SK-N-MC (cell line): Measurements from ENCODE around the gene MTA2.
A peak's percentile ranks its signal among the peaks of the same experiment; 100 is the strongest.
"Not testable (repeated sequence)": the region's sequence is repeated elsewhere in the genome, so short reads cannot be mapped to it uniquely, and the experiment has no call there.

Experiments
- DNase-seq: peaks from one replicate; pipeline ENCODE4 v3.0.0-alpha.2; 2011; ENCODE audit warnings: low read depth, low spot score
- H3K27ac ChIP-seq: fragments of 200-600 bp; sonication (generic); 2 replicates; pipeline ENCODE4 v1.5.1; 2016; ENCODE audit warnings: mixed run types
- H3K36me3 ChIP-seq: fragments of 200-600 bp; sonication (generic); 2 replicates; pipeline ENCODE4 v1.6.1; 2017; ENCODE audit warnings: antibody characterized with exemption, low read length, mixed read lengths; ENCODE audit not compliant: insufficient read depth
- H3K4me3 ChIP-seq: fragments of 200-600 bp; sonication (generic); 2 replicates; pipeline ENCODE4 v1.5.1; 2016
- H3K9ac ChIP-seq: fragments of 200-600 bp; sonication (generic); 2 replicates; pipeline ENCODE4 v1.8.0; 2017; ENCODE audit warnings: mixed run types, mixed read lengths; ENCODE audit not compliant: insufficient read length
- H3K9me3 ChIP-seq: fragments of 200-600 bp; sonication (generic); 2 replicates; pipeline ENCODE4 v1.6.1; 2017; ENCODE audit warnings: low read depth, mild to moderate bottlenecking, antibody characterized with exemption, low read length, moderate library complexity, mixed read lengths
- EZH2 ChIP-seq: fragments of 200-600 bp; sonication (generic); IDR thresholded peaks from one replicate; pipeline ENCODE4 v1.6.1; 2017; ENCODE audit warnings: antibody characterized with exemption
- FOXP2 ChIP-seq: optimal IDR thresholded peaks from 2 replicates; pipeline ENCODE3; 2011; ENCODE audit warnings: mild to moderate bottlenecking, moderate library complexity; ENCODE audit not compliant: insufficient read depth; ENCODE audit errors: extremely low read length, control extremely low read depth
- POLR2AphosphoS5 ChIP-seq: IDR thresholded peaks from 2 replicates; pipeline ENCODE4 v1.6.1; 2012; ENCODE audit warnings: mild to moderate bottlenecking, low read depth, low read length, borderline replicate concordance

The MTA2 gene

DNA sequence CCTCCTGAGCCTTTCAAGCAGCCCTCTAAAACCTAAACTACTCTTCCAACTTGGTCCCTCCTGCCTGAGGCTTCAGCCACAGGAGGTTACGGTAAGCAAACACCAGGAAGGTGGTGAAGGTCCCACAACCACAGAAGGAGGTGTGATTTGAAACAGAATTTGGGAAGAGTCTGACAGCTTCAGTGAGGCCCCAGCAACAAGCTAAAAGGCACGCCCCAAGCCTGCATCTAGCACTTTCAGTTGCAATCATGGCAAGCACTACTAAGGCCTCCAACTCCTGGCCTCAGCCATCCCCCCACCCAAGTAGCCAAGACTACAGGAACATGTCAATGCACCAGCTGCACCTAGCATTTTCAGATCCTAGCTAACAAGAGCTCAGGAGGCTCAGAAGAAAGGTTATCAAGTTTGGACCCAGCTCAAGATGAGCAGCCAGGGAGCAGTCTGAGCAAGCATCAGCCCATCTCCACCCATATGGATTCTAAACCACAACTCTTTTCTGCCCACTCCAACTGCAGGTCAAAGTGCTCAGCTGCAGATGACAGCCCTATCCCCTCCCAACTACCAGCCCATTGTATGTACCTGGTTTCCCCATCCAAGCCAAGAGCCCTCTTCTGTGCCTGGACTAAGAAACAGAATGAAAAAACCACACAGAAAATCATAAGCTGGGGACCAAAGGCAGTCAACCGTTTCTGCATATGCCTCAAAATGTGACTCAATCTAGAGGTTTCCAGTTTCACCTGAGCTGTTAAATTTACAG is 44.6 kb downstream of the MTA2 start:
- Histone ChIP-seq H3K36me3 (peaks cover 57% of the 10 kb centered on the region), H3K9me3 (no peaks in the 10 kb centered on the region), H3K27ac (peak overlapping the region; percentile 93), H3K9ac (no peak overlapping the region), H3K4me3 (0 out of 2 replicates have a peak overlapping the region, but pooled peaks have one; percentile 8)
- DNase-seq: no peak
- TF ChIP-seq EZH2: no peak
- TF ChIP-seq FOXP2: no peak
- TF ChIP-seq POLR2AphosphoS5: no peak; the same call in 1 of the 2 replicates

DNA sequence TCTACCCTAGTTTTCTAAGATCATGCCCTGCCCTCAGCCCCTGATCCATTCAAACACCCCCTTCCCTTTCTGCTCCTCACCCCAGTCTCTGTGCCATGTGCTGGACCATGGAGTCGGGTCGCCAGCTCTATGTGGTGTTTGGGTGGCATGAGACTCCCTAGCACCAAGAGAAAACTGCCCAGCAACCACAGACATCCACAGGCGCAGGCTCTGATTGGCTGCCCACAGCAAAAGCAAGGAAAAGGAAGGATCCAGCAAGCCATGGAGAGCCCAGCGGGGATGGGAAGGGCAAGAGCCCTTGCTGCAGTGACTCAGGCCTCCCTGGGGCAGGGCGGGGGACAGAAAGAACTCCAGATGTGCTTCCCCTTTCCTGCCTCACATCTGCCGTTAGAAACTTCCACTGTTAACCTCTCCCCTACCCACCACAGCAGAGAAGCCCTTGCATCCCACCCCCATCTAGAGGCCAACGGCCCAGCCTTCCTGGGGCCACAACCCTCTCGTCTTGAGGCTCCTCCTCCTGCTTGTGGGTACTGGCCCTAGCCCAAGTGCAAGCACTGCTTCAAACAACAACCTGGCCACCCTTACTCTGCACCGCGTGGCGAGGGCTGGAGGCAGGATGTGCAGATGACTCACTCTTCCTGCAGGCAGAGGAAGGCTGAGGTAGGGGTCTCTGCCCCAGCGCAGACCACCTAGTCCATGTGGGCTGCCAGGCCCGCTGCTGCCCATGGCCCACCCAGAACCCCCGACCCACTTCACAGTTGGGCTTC is 45.4 kb downstream of the MTA2 start:
- H3K27ac ChIP-seq: peak overlapping the region; percentile 93
- H3K36me3 ChIP-seq: peaks cover 50% of the 10 kb centered on the region
- no peak for DNase-seq
- TF ChIP-seq POLR2AphosphoS5: peak; percentile 38; the same call in 1 of the 2 replicates
- TF ChIP-seq EZH2: no peak
- H3K9ac ChIP-seq: no peak overlapping the region
- 0 out of 2 replicates have a peak overlapping the region, but pooled peaks have one; percentile 8 for H3K4me3 ChIP-seq
- H3K9me3 ChIP-seq: no peaks in the 10 kb centered on the region

DNA sequence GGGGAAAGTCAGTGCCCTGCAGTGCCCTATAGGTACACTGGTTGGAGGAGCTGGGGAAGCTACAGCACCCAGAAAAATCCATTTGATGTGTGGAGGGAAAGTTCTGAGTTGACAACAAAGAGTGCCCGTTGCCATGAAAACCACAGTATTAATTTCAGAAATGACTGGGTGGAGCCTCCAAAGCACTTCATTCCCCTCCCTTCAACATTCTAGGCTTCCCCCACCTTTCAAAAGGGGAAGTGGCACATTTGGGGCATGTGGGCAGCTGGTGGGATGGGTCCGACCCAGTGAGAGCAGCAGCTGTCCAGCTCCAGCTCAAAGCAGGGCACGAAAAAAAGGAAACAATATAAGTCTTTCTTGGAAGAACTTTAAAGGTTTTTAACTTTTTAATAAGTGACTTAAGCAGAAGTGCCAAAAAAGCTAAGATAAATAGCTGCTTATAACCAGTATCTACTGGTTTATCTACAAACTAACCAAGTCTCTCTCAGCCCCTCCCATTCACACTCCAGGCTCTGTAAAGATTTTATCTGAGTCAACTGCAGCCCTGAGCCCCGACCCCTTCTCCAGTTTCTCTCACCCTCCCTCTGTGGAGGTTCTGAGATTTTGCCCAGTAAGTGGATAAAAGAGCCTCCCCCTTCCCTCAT is 46.1 kb downstream of the MTA2 start:
- Histone ChIP-seq H3K36me3 (peaks cover 43% of the 10 kb centered on the region), H3K9ac (no peak overlapping the region), H3K9me3 (no peaks in the 10 kb centered on the region), H3K27ac (peak overlapping the region; percentile 93), H3K4me3 (0 out of 2 replicates have a peak overlapping the region, but pooled peaks have one; percentile 20)
- DNase-seq: no peak
- TF ChIP-seq POLR2AphosphoS5: 0 out of 2 replicates have a peak, but pooled peaks have one; percentile 21
- TF ChIP-seq FOXP2: no peak

DNA sequence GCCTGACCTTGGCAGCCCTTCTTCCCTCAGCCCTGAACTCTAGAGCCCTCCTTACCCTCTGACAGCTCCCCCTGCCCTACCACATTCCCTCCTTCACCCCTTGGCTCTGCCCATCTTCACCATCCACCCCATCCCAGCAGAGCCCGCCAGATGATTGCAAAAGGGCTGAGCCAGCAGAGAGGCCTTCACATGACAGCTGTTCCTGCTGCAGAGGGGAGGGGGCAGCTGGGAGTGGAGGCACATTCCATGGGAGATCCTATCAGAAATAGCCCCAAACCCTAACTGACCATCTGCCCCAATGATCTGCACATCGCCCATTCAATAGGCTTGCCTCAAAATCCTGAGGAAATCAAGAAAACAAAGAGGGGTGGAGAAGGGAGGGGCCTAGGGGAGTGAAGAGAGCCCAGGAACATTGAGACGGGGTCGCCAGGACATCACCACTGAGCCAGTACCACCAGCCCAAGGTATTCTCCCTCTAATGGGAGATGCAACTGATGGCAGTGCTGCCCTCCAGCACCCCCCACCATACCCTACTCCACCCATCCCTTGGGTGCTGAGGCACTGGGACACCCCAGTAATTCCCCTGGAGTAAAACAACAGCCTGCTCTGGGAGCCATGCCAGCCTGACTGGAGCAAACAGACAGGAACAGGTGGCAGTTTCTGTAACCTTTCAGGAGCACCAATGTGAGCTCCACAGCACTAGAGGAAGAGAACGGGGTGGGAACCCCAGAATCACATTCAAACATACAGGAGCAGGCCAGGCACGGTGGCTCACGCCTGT is 47.1 kb downstream of the MTA2 start:
- Histone ChIP-seq H3K4me3 (no peak overlapping the region), H3K27ac (peak overlapping the region; percentile 44)
- TF ChIP-seq EZH2: no peak
- no peak for TF ChIP-seq POLR2AphosphoS5
- TF ChIP-seq FOXP2: no peak

DNA sequence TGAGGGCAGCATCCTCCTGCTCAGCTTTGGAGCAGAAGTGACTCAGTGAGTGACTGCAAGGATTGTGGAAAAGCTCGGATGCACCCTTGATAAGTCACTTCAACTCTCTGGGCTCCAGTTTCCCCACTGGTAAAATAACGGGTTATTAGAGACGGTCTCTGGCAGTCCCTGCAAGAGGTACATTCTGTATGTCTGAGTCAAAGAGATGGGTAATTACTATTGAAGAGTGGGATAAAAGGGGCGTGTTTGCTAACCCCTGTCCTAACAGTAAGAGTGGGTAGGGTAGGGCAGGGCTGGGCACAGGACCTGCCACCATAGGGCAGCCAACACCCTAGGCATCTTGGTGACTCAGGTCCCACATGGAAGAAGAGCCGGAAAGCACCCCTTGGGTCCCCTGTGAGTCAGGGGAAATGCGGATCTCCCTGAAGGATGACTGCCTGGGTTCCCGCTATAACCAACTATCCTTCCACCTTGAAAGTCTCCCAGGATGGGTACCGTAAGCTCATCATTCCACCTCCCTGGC is 47.8 kb downstream of the MTA2 start:
- TF ChIP-seq FOXP2 (no peak), EZH2 (no peak), POLR2AphosphoS5 (no peak)
- Histone ChIP-seq H3K4me3 (no peak overlapping the region), H3K9ac (no peak overlapping the region), H3K27ac (peak overlapping the region; percentile 98), H3K36me3 (peaks cover 26% of the 10 kb centered on the region), H3K9me3 (no peaks in the 10 kb centered on the region)
- no peak for DNase-seq

More for the DNA sequence above, 47.1 kb downstream of the MTA2 start:
- DNase-seq: no peak
- Histone ChIP-seq H3K36me3 (peaks cover 33% of the 10 kb centered on the region), H3K9me3 (no peaks in the 10 kb centered on the region), H3K9ac (no peak overlapping the region)

DNA sequence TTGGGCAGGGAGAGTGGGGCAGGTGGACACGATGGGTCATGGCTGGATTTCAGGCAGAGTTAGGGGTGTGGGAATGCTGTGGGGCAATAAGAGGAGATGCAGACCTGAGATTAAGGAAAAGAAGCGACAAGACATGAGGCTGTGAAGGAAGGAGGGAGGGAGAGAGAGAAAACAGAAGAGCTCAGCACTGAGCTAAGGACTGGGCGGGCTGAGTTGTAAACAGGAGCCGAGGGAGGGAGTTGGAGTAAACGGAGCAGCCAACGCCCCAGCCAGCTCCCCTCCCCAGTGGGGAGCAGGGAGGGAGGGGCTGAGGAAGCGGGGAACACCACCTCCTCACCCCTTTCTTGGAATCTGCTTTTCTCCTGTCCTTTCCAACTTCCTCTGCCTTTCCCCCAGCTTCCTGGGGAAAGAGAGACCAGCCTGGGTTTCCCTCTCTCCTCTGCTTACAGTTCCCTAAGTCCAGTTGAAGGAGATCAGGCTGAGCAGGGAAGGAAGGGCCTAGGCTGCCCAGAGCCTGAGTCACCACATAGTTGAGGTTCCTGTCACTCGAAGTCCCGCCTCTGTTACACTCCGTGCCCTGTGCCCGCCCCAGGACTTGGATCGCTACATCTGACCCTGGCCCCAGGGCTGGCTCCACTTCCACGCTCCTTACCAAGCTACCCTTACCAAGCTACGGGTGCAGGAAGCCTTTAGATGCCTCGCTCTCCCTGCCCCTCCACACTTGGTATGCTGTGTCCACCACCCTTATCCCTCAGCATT is 48.4 kb downstream of the MTA2 start:
- peak overlapping the region; percentile 98 for H3K27ac ChIP-seq
- TF ChIP-seq EZH2 (no peak), FOXP2 (peak; percentile 98), POLR2AphosphoS5 (no peak; the same call in 1 of the 2 replicates)
- H3K9me3 ChIP-seq: no peaks in the 10 kb centered on the region
- peak overlapping the region; percentile 77 for H3K9ac ChIP-seq
- DNase-seq: no peak
- peak overlapping the region; percentile 70 for H3K4me3 ChIP-seq
- H3K36me3 ChIP-seq: peaks cover 20% of the 10 kb centered on the region

DNA sequence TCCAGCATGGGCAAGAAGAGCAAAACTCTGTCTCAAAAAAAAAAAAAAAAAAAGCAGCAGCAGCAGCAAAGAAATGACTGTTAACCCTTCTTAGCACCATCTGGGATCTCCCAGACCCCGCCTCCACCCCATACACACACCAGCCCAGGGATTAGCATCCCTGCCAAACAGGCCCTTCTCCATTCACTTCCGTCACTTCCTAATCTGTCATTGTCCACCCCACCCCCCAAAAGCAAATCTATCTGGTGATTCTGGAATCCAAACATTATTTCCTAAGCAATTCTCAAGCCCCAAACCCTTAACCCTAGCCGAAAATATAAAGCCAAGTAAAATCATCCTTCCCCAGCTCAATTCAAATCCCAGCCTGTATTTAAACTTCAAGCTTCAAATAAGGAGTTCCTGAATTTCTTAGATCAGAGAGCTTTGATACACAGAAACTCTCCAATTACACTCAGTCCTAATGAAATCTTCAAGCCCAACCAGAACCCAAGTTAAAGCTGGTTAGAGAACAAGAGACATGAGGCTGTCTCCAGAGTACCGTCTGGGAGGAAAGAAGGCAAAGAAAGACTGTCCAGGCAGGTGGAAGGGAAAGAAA is 49.1 kb downstream of the MTA2 start:
- Histone ChIP-seq H3K9ac (peak overlapping the region; percentile 77), H3K9me3 (no peaks in the 10 kb centered on the region), H3K4me3 (peak overlapping the region; percentile 70), H3K36me3 (peaks cover 13% of the 10 kb centered on the region), H3K27ac (peak overlapping the region; percentile 98)
- DNase-seq: no peak
- TF ChIP-seq FOXP2: no peak

DNA sequence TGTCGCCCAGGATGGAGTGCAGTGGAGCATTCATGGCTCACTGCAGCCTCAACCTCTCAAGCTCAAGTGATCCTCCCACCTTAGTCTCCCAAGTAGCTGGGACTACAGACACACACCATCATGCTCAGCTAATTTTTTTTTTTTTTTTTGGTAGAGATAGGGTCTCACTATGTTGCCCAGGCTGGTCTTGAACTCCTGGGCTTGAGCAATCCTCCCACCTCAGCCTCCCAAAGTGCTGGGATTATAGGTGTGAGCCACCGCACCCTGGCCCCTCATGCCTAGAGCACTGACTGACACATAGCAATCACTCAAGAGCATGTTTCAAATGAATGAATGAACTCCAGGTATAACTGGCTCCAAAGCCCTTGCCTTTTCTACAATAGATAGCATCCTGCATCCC is 51.2 kb downstream of the MTA2 start:
- DNase-seq: not testable (repeated sequence)

More for the DNA sequence above, 51.2 kb downstream of the MTA2 start:
- not testable (repeated sequence) for H3K9me3 ChIP-seq, H3K9ac ChIP-seq, H3K4me3 ChIP-seq, H3K36me3 ChIP-seq, H3K27ac ChIP-seq
